Myocyte (in vitro differentiated cells): ENCODE results near the gene MYH9. TPM values are rescaled to one million over a fixed set of nuclear protein-coding genes. Genes with fewer than 3 reads are reported as not detected.

ENCODE experiments used
- DNase-seq: peaks from one replicate; pipeline ENCODE4 v3.0.0-alpha.2; 2012; ENCODE audit warnings: low read depth
- total RNA-seq: library from RNA; depleted of rRNA; stranded (reverse); fragments of >200 nt; gene quantifications from 2 replicates; pipeline ENCODE4 v1.2.3, GENCODE V29; 2014

The MYH9 gene
- total RNA-seq, 1 donor from 2014 or later: 242 TPM

GRCh38 chr22:36351921-36352802 lies 35.6 kb downstream of the MYH9 start:
- DNase-seq: peak; percentile 71

GRCh38 chr22:36350751-36351594 lies 36.8 kb downstream of the MYH9 start:
- no peak for DNase-seq

- DNase-seq: no peak
These were observed 38.0 kb downstream of the MYH9 start for GRCh38 chr22:36349726-36350125.

GRCh38 chr22:36348760-36349159 lies 39.0 kb downstream of the MYH9 start:
- no peak for DNase-seq

- no peak for DNase-seq
These were observed 40.7 kb downstream of the MYH9 start for GRCh38 chr22:36347094-36347493.

GRCh38 chr22:36344106-36344827 lies 43.5 kb downstream of the MYH9 start:
- peak; percentile 84 for DNase-seq

GRCh38 chr22:36343720-36344105 lies 44.1 kb downstream of the MYH9 start:
- peak; percentile 65 for DNase-seq

- no peak for DNase-seq
These were observed 44.6 kb downstream of the MYH9 start for GRCh38 chr22:36343070-36343719.

- DNase-seq: no peak
These were observed 46.1 kb downstream of the MYH9 start for GRCh38 chr22:36341640-36342041.

- no peak for DNase-seq
These were observed 47.1 kb downstream of the MYH9 start for GRCh38 chr22:36340621-36341020.

- peak; percentile 79 for DNase-seq
These were observed 48.3 kb downstream of the MYH9 start for GRCh38 chr22:36339171-36340065.

GRCh38 chr22:36337365-36338130 lies 50.2 kb downstream of the MYH9 start:
- no peak for DNase-seq

GRCh38 chr22:36336246-36337182 lies 51.3 kb downstream of the MYH9 start:
- no peak for DNase-seq

GRCh38 chr22:36335621-36336020 lies 52.1 kb downstream of the MYH9 start:
- no peak for DNase-seq

- DNase-seq: peak; percentile 87
These were observed 52.8 kb downstream of the MYH9 start for GRCh38 chr22:36334821-36335603.

GRCh38 chr22:36334081-36334820 lies 53.5 kb downstream of the MYH9 start:
- DNase-seq: no peak

- no peak for DNase-seq
These were observed 54.1 kb downstream of the MYH9 start for GRCh38 chr22:36333644-36334043.
